B cell (primary cell): ENCODE measurements around the gene COL1A1. TPM values are rescaled to one million over a fixed set of nuclear protein-coding genes. Genes with fewer than 3 reads are reported as not detected.

ENCODE experiments used
- ATAC-seq: fragments of 200-7000 bp; cut with Tn5 transposase; one replicate; pipeline ENCODE4 v1.10.0; 2021; ENCODE audit warnings: low read depth, mild to moderate bottlenecking, moderate number of reproducible peaks, moderate library complexity
- CTCF ChIA-PET: fragments of 350-600 bp; sonication (Branson Sonifier 250); formaldehyde crosslinking; loops from one replicate; lab custom pipeline; 2021; ENCODE audit warnings: antibody characterized with exemption, inconsistent platforms; lab: Charles Lee
- POLR2A ChIA-PET: fragments of 350-600 bp; sonication (Branson Sonifier 250); formaldehyde crosslinking; loops from one replicate; lab custom pipeline; 2021; ENCODE audit warnings: antibody characterized with exemption; lab: Charles Lee
- DNase-seq: peaks from one replicate; pipeline ENCODE4 v3.0.0; 2013
- H2AFZ ChIP-seq: 2 replicates; pipeline ENCODE4 v1.6.1; 2012; ENCODE audit warnings: mild to moderate bottlenecking, low read depth, low read length; ENCODE audit not compliant: insufficient read depth, poor library complexity, severe bottlenecking
- H3K27ac ChIP-seq, 2 donors: 1 replicate in 1 of 2; 2 replicates in 1 of 2; pipeline ENCODE4 v1.5.1; 2012 to 2013; ENCODE audit warnings: low read length in 2 of 2, mild to moderate bottlenecking in 2 of 2, moderate library complexity in 1 of 2
- H3K27me3 ChIP-seq, 4 experiments: fragments of 200-600 bp in 1 of 4; sonication (generic) in 1 of 4; replicated peaks in 1 of 4; 1 replicate in 2 of 4; 2 replicates in 2 of 4; pipeline versions ENCODE4 v1.6.1 to v1.7.0; 2013 to 2016; ENCODE audit warnings: low read length in 3 of 4, mild to moderate bottlenecking in 2 of 4, mixed read lengths in 1 of 4, moderate library complexity in 1 of 4; ENCODE audit not compliant: insufficient read depth in 4 of 4, control insufficient read depth in 3 of 4; ENCODE audit errors: control extremely low read depth in 1 of 4
- H3K36me3 ChIP-seq, 2 experiments: replicated peaks in 1 of 2; 1 replicate in 1 of 2; 2 replicates in 1 of 2; pipeline versions ENCODE4 v1.6.1 to v1.7.1; 2013; ENCODE audit warnings: low read length in 1 of 2; ENCODE audit not compliant: insufficient read depth in 2 of 2, control insufficient read depth in 1 of 2; ENCODE audit errors: control extremely low read depth in 1 of 2, extremely low read depth in 1 of 2
- H3K4me1 ChIP-seq, 2 donors: fragments of 200-600 bp in 1 of 2; sonication (generic) in 1 of 2; 1 replicate in 1 of 2; 2 replicates in 1 of 2; pipeline versions ENCODE4 v1.5.1 to v1.6.1; 2013 to 2017; ENCODE audit warnings: low read length in 2 of 2; ENCODE audit not compliant: control insufficient read depth in 2 of 2, insufficient read depth in 2 of 2
- H3K4me2 ChIP-seq: replicated peaks from 2 replicates; pipeline ENCODE3; 2012; ENCODE audit warnings: mild to moderate bottlenecking, low read depth, low read length; ENCODE audit not compliant: poor library complexity, severe bottlenecking
- H3K4me3 ChIP-seq, 5 experiments: fragments of 200-600 bp in 1 of 5; sonication (generic) in 1 of 5; 1 replicate in 3 of 5; 2 replicates in 2 of 5; pipeline versions ENCODE4 v1.5.1 to v1.7.0; 2011 to 2016; ENCODE audit warnings: low read length in 4 of 5, mild to moderate bottlenecking in 4 of 5, low read depth in 2 of 5, control low read depth in 1 of 5, moderate library complexity in 1 of 5; ENCODE audit not compliant: insufficient read depth in 1 of 5; ENCODE audit errors: control extremely low read depth in 1 of 5, extremely low read depth in 1 of 5
- H3K79me2 ChIP-seq: fragments of 200-600 bp; sonication (generic); one replicate; pipeline ENCODE4 v1.6.0; 2016; ENCODE audit warnings: low read length; ENCODE audit not compliant: control insufficient read depth, insufficient read depth
- H3K9ac ChIP-seq: fragments of 200-600 bp; sonication (generic); 2 replicates; pipeline ENCODE4 v1.6.1; 2017; ENCODE audit warnings: mild to moderate bottlenecking, low read length, moderate library complexity
- H3K9me3 ChIP-seq, 3 donors: one replicate each; pipeline versions ENCODE4 v1.6.1 to v1.7.1; 2013; ENCODE audit warnings: low read length in 2 of 3; ENCODE audit not compliant: control insufficient read depth in 2 of 3, insufficient read depth in 1 of 3; ENCODE audit errors: control extremely low read depth in 1 of 3
- H4K20me1 ChIP-seq: 2 replicates; pipeline ENCODE4 v1.6.0; 2012; ENCODE audit warnings: mild to moderate bottlenecking, low read length; ENCODE audit not compliant: insufficient read depth, control insufficient read depth, poor library complexity, severe bottlenecking
- H3K27ac Mint-ChIP-seq: one replicate; pipeline ENCODE4 v1.8.0; 2021; ENCODE audit warnings: mixed read lengths
- H3K27me3 Mint-ChIP-seq: one replicate; pipeline ENCODE4 v1.8.0; 2021; ENCODE audit warnings: mixed read lengths
- H3K4me1 Mint-ChIP-seq: one replicate; pipeline ENCODE4 v1.8.0; 2021; ENCODE audit warnings: mixed read lengths
- H3K4me3 Mint-ChIP-seq: one replicate; pipeline ENCODE4 v1.8.0; 2021; ENCODE audit warnings: mixed read lengths
- H3K9me3 Mint-ChIP-seq: one replicate; pipeline ENCODE4 v1.8.0; 2022; ENCODE audit warnings: mixed read lengths; ENCODE audit not compliant: insufficient read depth
- EZH2 ChIP-seq: IDR thresholded peaks from 2 replicates; pipeline ENCODE4 v1.6.1; 2012; ENCODE audit warnings: borderline replicate concordance, low read depth, mild to moderate bottlenecking, moderate library complexity, low read length; ENCODE audit not compliant: insufficient read depth, poor library complexity, severe bottlenecking
- WGBS: methylation state at CpG from one replicate; pipeline ENCODE4 v1.1.5; 2013; ENCODE audit warnings: missing lambda C conversion rate; ENCODE audit not compliant: insufficient coverage; 5-methylcytosine and 5-hydroxymethylcytosine counted together
- intact Hi-C: fragments of 100-400 bp; cut with micrococcal nuclease; formaldehyde crosslinking; loops from one replicate; pipeline ENCODE4 v1.10.0; 2022
- polyA plus RNA-seq: library from polyadenylated mRNA; depleted of rRNA; stranded (reverse); fragments of >200 nt; gene quantifications from 2 replicates; pipeline ENCODE4 v1.2.3, GENCODE V29; 2012
- total RNA-seq, 2 donors: library from RNA; stranded (reverse); fragments of 120-200 nt in 1 of 2; gene quantifications; 1 replicate in 1 of 2; 2 replicates in 1 of 2; pipeline versions ENCODE4 v1.2.3 to v1.2.4, GENCODE V29; 2013 to 2022
- TF ChIP-seq, protein P1 (sequence below): fragments of 200-600 bp; IDR thresholded peaks from one replicate; pipeline ENCODE4 v1.8.0; 2022; ENCODE audit warnings: antibody characterized with exemption, mild to moderate bottlenecking

COL1A1 gene
- total and polyA plus RNA-seq, 2 donors (not counting 1 experiment from before 2014, with no cell fraction given) = 0.66 to 9.1 TPM

- no peak overlapping the region for H3K27ac ChIP-seq
- Mint-ChIP-seq H3K27ac (no peak overlapping the region), H3K9me3 (no peaks in the 10 kb centered on the region), H3K4me1 (peaks cover 33% of the 10 kb centered on the region), H3K27me3 (peaks cover 14% of the 10 kb centered on the region), H3K4me3 (no peak overlapping the region)
- WGBS = 82% methylated on average over 5 of the region's 5 CpGs
- no peak overlapping the region for H2AFZ ChIP-seq
- ChIA-PET POLR2A (no interaction called here), CTCF (interaction anchor here (0.8 to 2.7 kb wide), 9 partner anchors 8 to 102 kb away, joined by 3 to 49 read pairs (median 4); partner anchors contain the start of gene TMEM92)
- peaks cover 0 to 20% (median 5%) of the 10 kb centered on the region in 4 experiments for H3K27me3 ChIP-seq
- H3K9ac ChIP-seq = no peak overlapping the region
- TF ChIP-seq, protein P1, sequence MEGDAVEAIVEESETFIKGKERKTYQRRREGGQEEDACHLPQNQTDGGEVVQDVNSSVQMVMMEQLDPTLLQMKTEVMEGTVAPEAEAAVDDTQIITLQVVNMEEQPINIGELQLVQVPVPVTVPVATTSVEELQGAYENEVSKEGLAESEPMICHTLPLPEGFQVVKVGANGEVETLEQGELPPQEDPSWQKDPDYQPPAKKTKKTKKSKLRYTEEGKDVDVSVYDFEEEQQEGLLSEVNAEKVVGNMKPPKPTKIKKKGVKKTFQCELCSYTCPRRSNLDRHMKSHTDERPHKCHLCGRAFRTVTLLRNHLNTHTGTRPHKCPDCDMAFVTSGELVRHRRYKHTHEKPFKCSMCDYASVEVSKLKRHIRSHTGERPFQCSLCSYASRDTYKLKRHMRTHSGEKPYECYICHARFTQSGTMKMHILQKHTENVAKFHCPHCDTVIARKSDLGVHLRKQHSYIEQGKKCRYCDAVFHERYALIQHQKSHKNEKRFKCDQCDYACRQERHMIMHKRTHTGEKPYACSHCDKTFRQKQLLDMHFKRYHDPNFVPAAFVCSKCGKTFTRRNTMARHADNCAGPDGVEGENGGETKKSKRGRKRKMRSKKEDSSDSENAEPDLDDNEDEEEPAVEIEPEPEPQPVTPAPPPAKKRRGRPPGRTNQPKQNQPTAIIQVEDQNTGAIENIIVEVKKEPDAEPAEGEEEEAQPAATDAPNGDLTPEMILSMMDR = no peak
- no peak overlapping the region for H3K4me2 ChIP-seq
- H3K9me3 ChIP-seq = peaks cover 0 to 5% (median 0%) of the 10 kb centered on the region in 3 donors
- H3K4me1 ChIP-seq = peaks cover 25 to 29% of the 10 kb centered on the region in 2 donors
- no peak for DNase-seq
- no peaks in the 10 kb centered on the region for H4K20me1 ChIP-seq
- H3K4me3 ChIP-seq = no peak overlapping the region
- no peaks in the 10 kb centered on the region for H3K79me2 ChIP-seq
- ATAC-seq = no peak
- intact Hi-C loops = no loop called here
- H3K36me3 ChIP-seq = no peaks in the 10 kb centered on the region
Observed at GRCh38 chr17:50196036-50196435, 5.4 kb downstream of the COL1A1 start.

- no peak overlapping the region for H3K4me3 Mint-ChIP-seq
- ChIA-PET CTCF (interaction anchor here (0.8 to 2.2 kb wide), 4 partner anchors 9 to 100 kb away, joined by 3 to 8 read pairs (median 4); no protein-coding TSS in a partner anchor), POLR2A (interaction anchor here (0.6 kb wide), 1 partner anchor 18 kb away, joined by 3 read pairs; no protein-coding TSS in a partner anchor)
Observed at GRCh38 chr17:50194934-50195865, 6.2 kb downstream of the COL1A1 start.

More at GRCh38 chr17:50194934-50195865, 6.2 kb downstream of the COL1A1 start:
- Histone ChIP-seq H3K9ac (no peak overlapping the region), H3K9me3 (peaks cover 0 to 3% (median 0%) of the 10 kb centered on the region in 3 donors), H3K4me2 (no peak overlapping the region), H4K20me1 (no peaks in the 10 kb centered on the region), H3K79me2 (no peaks in the 10 kb centered on the region), H3K4me1 (peaks cover 19 to 20% of the 10 kb centered on the region in 2 donors), H3K27me3 (peaks cover 0 to 14% (median 2%) of the 10 kb centered on the region in 4 experiments), H3K4me3 (no peak overlapping the region), H2AFZ (no peak overlapping the region), H3K27ac (no peak overlapping the region), H3K36me3 (no peaks in the 10 kb centered on the region)
- WGBS = 87% methylated on average over 16 of the region's 17 CpGs
- intact Hi-C loops = no loop called here
- DNase-seq = no peak
- peaks cover 25% of the 10 kb centered on the region for H3K4me1 Mint-ChIP-seq
- TF ChIP-seq EZH2 = no peak
- TF ChIP-seq, protein P1 = no peak
- no peak overlapping the region for H3K27ac Mint-ChIP-seq
- H3K9me3 Mint-ChIP-seq = no peaks in the 10 kb centered on the region
- ATAC-seq = no peak
- peaks cover 9% of the 10 kb centered on the region for H3K27me3 Mint-ChIP-seq
